Astrocyte (in vitro differentiated cells and primary cell): ENCODE measurements around the gene KCND2.

Experiments used
- CTCF ChIP-seq: IDR thresholded peaks from 2 replicates; pipeline ENCODE4 v1.5.1; 2011; ENCODE audit warnings: low read depth, mild to moderate bottlenecking, inconsistent platforms, low read length, moderate library complexity; ENCODE audit not compliant: insufficient read depth
- EZH2 ChIP-seq: IDR thresholded peaks from 2 replicates; pipeline ENCODE4 v1.6.1; 2012; ENCODE audit warnings: mild to moderate bottlenecking, low read length, inconsistent platforms; ENCODE audit not compliant: insufficient read depth

DNA sequence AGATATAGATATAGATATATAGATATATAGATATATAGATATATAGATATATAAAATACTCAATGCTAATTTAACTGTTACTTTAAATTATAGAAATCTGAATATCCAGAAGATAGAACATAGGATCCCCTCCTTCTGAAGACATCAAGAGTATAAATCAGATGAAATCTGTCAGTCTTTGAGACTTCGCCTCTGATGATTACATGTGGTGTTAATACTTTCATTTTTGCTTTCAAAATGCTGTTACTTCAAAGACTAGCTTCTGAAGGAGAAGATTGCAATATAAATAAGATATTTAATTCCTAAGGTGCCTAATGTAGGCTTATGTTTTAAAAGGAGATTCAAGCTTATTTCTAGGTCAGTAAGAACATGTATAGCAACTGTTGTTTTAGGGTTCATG lies 404.6 kb downstream of the KCND2 start:
- TF ChIP-seq CTCF = no peak
- no peak for TF ChIP-seq EZH2
